Hematopoietic multipotent progenitor cell treated with erythropoietin and hydrocortisone succinate and interleukin-3 and kit ligand, for 15 days (in vitro differentiated cells): ENCODE data around the gene SUN2.

Experiments
- DNase-seq: peaks from one replicate; pipeline ENCODE4 v3.0.0-alpha.2; 2015; ENCODE audit warnings: low spot score

SUN2 gene

DNA sequence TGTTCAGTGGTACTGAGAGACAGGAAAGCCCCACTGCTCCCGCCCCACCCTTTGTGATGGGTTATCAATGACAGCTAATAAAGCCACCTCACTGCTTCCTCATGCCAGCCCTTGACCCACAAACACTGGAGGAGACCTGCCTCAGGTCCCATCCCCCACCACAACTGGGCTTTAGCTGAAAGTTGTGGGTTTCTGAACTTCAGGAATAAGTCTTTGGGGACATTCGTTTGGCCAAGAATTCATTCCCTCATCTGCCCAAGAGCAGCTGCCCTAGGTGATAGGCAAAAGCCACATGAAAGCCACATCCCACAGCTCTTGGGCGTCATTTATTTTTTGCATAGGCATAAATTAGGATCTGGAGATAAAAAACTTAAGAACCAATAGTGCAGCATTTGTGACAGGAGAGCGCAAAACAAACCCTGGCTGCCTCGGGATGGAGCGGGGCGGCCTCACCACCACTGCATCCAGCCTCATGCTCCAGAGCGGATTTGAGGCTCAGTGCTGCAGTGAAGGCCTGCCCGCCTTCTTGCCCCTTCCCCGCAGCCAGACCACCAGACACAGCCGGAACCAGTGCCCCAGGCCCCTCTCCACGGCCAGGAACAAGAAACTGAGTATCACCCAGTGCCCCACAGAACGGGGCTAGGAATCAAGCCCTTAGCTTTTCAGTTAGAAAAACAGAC, 21.2 kb downstream of the SUN2 start:
- DNase-seq = no peak

DNA sequence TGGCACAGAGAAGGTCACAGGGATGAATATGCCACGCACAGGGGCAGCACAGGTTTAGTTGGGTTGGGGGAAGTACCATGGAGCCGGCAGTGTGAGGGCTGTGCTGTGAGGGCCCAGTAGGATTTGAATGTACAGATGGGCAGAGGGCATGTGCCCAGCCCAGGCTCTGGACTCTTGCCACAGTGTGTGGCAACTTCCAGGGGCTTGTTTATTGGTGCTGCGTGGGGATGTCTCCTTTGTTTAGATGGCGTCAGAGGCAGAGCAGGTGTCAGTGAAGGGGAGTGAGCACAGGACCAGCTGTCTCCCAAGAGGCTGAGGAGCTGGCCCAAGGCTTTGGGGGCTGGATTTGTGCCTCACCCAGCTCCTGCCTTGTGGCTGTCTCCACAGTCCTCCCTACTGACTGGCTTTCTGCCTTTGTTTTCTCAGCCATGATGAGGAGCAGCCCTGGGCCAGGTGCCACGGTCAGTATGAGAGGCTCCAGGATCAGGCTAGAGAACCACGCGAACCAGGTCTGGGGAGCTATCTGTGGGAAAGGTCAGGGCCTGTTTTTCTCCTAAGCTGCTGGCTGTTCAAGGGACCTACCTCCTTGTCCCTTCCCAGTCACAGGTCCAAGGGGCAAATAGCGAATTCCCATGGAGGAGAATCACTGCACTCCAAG, 21.9 kb downstream of the SUN2 start:
- no peak for DNase-seq

DNA sequence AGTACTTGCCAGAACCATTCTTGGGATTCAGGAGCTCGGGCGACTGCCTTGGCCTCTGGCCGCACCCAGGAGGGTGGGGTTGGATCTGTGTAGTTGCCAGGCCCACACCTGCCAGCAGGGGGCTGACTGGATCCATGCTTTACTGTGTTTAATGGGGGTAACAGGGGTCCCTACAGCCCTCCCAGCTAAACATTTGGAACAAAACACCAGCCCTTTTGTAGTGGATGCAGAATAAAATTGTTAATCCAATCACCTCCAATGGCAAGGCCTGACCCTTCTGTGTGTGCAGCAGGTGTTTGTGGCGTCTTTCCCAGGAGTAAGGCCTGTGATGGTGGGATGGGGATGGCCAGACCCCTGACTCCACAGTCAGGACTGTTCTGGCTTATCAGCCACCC, 22.5 kb downstream of the SUN2 start:
- peak; percentile 70 for DNase-seq

DNA sequence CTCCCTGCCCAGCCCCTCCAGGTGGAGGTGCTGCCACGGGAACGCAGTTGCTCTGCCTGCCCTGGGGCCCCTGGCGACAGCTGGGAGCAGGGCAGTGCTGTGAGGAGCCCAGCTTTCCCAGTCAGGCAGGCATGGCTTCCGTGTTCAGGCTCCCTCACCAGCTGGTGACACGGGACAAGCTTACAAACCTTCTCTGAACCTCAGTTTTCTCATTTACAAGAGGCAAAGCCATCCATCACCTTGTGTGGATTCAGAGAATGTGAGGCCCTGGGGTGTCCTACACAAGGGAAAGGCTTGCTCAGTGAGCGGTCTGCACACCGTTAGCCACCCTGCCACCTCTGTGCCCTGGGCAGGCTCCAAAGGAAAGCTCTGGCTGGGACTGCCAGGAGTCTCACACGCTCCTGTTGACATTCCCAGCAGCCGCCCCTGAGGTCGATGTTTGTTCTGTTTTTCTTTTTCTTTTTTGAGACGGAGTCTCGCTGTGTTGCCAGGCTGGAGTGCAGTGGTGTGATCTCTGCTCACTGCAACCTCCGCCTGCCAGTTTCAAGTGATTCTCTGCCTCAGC, 23.5 kb downstream of the SUN2 start:
- no peak for DNase-seq

DNA sequence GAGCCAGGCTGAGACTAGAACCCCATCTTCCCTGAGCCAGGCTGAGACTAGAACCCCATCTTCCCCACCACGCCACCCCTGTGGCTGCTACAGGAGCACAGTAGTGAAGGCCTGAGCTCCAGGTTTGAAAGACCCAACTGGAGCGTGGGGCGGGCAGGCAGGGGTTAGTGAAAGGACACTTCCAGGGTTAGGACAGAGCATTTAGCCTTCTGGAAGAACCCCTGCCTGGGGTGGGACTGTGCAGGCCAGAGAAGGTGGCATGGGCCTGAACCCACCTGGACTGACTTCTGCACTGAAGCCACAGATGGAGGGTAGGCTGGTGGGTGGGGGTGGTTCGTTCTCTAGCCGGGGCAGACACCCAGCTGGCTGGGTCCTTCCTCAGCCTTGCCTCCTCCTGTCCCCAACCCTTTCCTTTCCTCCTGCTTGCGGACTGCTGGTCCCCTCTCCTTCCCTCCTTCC, 24.1 kb downstream of the SUN2 start:
- no peak for DNase-seq

DNA sequence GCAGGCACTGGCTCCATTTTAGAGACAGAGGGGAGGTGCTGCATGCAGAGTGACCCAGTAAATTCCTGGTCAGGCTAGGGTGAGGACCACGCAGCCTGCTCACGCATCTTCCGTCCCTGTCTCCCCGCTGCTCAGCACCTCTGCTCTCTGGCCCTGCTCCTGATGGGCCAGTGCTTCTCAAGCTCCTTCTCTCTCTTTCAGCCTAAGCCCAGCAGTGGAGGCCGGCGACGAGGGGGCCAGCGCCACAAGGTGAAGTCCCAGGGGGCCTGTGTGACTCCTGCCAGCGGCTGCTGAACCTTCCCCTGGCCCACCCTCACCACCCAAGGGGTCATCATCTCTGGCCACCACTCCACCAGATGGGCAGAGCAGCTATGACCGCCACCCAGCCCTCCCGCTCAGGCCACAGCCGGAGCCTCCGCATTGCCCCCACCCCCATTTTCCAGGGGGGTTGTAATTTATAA, 25.4 kb downstream of the SUN2 start:
- DNase-seq = no peak

DNA sequence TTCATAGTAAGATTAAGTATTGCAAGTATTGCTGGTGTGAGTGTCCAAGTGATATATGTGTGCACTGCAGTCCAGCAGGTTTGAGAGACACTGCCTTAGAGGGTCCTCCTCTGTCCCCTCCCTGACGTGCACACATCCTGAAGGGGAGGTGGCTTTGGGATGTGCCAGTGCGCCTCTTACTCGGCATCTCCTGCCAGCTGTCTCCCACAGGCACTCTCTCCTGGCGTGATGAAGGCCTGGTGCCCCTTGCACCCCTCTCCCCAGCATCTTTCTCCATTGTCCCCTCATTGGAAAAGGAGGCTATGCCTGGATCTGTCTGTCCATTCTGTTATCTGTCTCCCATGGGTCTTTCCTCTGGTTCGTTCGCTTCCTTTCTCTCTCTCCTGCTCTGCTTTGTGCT, 25.9 kb downstream of the SUN2 start:
- no peak for DNase-seq

DNA sequence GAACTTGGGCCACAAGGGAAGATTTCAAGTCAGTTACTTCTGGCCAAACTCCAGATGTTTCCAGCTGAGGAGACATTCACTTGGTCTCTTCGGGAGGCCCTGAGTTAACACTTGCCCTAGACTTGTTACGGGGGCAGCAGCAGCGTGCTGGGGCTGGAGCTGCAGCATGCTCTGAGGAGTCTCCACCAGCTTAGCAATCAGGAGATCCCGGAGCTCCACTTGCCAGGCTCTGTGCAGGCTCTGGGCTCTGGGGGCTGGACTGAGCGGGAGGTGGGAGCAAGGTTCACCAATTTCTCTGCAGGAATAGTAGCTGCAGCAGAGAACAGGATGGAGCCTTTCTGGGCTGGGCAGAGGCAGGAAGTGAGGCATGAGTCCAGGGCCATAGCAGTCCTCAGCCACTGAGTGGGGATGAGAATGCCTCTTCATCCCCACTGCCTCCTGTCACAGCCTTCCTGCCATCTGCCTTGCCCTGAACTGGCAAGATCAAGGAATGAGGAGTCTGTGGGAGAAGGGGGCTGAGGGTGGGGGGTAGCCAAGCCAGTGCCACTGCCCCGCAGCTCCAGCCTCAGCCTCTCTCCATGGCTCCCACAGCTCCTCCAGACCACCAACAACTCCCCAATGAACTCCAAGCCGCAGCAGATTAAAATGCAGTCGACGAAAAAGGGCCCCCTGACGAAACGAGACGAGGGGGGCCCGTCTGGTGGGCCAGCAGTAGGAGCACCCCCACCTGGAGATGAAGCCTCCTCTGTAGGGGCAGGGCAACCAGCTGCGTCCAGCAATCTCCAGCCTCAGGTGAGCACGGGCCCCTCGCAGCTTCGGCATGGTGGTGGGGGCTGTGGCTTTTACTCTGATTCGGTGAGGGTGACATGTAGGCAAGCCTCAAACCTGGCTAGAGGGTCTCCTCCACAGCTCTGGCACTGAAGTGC, 26.7 kb downstream of the SUN2 start:
- no peak for DNase-seq

DNA sequence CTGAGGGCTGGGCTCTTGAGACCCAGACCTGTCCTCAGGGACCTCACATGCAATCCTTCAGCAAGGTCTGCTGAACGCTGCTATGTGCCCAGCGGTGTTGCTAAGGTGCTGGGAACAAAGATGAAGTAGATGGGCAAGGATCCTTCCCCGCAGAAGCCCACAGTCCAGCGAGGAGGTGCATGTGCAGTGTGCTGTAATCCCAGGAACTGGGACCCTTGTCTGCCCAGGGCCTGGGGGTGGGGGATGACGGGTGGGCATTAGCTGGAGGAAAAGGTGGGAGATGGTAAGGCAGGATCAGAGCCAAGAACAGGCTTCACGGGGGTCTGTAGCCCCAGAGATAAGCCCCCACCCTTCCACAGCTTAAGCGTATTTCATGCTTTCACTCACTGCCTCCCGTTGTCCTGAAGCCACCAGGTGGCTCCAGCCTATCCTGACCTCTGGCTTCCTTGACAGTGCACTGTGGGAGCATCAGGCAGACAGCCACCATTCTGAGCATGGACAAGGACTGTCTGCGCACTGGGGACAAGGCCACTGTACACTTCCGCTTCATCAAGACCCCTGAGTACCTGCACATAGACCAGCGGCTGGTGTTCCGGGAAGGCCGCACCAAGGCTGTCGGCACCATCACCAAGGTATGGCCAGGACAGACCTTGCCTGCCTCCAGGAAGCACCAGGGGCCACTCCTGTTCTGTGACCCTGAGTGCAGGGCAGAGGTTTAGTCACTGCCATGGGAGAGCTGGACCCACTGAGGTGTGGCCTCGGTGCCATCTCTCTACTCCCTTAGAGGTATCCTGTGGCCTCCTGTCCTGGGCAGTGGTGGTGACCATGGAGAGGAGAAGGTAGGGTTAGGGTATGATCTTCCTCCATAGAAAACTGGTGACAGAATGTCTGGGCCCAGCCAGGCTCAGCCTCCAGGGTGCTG, 28.0 kb downstream of the SUN2 start:
- no peak for DNase-seq

DNA sequence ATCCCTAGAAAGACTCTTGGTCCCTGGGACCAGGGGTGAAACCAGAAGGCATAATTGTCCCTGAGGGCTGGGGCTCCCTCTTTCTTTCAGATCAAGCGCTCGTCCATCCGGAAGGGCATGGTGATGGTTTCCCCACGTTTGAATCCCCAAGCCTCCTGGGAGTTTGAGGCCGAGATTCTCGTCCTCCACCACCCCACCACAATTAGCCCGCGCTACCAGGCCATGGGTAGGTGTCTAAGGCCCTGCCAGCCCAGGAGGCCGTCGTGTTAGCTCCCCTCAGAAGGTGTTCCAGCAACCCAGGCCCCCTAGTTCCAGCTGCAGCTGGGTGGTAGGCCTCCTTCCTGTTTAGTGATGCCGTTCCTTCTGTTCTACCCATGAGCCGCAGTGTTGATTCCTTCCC, 28.7 kb downstream of the SUN2 start:
- no peak for DNase-seq

DNA sequence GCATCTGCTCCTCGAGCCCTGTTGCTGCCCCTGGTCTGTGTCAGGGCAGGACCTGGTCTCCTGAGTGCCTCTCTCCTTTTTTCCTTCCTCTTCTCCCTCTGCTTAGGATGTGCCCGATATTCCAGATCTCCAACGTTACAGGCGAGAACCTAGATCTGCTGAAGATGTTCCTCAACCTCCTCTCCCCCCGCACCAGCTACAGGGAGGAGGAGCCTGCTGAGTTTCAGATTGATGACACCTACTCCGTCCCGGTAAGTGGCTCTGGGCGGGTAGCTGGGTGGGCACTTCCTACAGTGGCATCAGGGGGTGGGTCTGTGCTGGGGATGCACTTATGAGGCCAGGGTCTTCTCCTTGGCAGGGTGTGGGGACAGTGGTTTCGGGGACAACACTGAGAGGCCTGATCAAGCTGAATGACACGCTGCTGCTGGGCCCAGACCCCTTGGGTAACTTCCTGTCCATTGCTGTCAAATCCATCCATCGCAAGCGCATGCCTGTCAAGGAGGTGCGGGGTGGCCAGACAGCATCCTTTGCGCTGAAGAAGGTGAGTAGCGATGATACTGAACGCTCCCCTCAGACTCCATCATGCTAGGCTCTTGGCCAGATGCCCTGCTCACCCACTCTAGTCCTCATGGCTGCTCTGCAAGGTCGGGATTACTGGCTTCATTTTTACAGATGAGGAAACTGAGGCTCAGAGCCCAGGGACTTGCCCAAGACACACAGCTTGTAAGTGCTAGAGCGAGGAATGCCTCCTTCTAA, 29.7 kb downstream of the SUN2 start:
- no peak for DNase-seq

DNA sequence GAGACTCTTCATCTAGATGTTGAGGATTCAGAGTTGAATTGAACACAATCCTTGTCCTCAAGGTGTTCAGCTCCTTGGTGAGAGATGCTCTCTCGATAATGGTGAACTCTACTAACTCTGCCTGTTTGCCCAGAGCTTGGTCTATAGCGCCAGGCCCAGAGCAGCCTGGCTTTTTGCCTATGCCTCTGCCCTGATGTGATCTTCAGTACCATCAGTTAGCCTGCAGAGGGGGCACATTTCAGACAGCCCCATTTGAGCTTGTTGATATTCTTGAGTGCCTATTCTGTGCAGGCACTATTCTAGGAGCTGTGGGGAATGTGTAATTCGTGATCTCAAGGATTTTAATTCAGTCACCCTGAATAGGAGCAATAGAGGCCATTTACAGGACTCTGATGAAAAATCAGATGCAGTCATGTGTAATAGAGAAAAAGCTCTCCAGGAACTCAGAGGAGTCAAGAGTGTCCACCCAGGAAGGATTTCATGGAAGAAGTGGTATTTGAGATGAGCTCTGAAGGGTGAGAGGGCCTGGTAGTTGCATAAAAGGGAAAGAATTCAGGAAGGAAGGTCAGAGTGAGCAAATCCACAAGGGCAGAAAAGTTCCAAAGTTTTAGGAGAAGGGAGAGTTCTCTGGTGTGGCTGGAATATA, 30.7 kb downstream of the SUN2 start:
- peak; percentile 60 for DNase-seq

DNA sequence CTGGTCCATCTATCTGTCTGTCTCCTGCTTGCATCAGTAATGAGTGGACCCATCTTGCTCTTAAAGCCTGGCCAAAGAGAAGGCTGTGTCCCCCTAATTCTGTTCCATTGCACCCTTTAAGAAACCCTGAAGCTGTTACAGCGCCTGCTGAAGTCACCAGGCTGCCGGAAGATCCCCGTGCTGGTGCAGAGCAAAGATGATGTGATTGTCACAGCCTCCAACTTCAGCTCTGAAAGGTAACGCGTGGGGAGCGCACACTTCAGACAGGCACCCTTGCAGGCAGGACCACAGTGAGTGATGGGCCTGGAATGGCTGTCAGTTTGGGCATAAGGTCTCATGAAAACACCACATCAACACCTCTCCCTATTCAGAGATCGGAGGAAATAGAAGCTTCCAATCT, 31.6 kb downstream of the SUN2 start:
- DNase-seq = no peak

DNA sequence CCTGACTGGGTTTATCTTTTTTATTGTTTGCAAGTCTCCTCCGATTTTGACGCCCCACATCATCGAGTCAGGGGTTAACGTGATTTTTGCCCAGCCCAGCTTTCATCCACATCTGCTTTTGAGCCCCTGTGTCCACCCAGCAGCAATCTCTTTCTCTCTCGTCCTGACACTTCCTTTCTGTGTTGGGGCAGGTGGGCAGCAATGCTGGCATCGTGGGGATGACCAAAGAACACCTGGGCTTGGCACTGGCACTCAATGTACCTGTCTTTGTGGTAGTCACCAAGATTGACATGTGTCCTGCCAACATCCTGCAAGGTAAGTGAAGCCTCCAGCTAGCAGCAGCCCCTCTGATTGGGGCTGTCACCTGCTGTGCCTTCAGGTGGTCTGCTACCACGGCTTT, 34.2 kb downstream of the SUN2 start:
- DNase-seq = no peak

DNA sequence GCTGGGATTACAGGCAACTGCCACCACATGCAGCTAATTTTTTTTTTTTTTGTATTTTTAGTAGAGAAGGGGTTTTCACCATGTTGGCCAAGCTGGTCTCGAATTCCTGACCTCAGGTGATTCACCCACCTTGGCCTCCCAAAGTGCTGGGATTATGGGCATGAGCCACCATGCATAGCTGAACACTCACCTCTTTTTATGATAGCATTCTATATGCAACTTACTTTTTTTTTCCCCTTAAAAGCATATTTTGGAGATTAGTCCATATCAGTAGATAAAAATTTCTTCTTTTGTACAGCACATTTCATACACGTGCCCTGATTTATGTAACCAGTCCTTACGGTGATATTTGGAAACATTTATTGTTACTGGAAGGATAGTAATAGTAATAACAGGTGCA, 35.4 kb downstream of the SUN2 start:
- DNase-seq = no peak

DNA sequence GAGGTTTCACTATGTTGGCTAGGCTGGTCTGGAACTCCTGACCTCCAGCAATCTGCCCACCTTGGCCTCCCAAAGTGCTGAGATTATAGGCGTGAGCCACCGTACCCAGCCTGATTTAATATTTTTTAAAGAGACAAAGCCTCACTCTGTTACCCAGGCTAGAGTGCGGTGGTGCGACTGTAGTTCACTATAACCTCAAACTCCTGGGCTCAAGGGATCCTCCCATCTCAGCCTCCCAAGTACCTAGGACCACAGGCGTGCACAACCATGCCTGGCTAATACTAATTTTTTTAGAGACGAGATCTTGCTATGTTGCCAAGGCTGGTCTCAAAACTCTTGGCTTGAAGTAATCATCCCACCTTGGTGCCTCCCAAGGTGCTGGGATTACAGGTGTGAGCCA, 36.6 kb downstream of the SUN2 start:
- no peak for DNase-seq

DNA sequence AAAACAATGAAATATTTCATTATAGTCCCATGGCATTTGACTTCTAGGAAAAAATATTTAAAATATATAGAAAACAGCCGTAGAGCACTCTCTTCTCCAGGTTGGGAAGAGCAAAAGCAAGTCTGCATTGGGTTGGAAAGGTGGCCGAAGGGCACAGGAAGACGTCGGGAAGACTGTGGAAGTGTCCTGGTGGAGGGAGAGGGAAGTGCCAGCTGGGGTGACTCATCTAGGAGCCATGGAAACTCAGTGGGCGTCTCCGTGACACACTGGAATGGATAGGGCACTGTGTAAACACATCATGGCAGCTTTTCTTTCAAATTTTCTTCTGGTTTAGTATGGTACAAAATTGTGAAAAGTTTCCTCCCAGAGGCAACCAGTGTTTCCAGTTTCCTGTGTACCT, 37.4 kb downstream of the SUN2 start:
- no peak for DNase-seq

DNA sequence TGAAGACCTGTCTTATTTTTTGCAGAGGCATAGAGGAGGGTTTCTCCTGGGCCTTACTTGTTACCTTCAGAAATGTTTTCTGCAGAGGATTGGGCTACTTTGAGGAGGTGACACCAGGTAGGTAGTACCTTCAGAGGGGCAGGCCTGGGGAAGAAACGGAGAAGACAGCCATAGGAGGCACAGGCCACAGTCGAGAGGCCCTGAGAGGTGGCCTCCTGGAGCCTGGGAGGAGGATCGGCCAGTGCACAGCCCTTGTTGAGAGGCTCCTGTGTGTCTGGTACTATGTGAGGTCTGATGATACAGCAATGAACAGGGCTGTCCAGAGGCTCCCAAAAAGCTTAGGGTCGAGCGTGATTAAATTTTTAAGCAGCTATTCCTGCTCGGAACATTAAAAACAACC, 38.6 kb downstream of the SUN2 start:
- no peak for DNase-seq

DNA sequence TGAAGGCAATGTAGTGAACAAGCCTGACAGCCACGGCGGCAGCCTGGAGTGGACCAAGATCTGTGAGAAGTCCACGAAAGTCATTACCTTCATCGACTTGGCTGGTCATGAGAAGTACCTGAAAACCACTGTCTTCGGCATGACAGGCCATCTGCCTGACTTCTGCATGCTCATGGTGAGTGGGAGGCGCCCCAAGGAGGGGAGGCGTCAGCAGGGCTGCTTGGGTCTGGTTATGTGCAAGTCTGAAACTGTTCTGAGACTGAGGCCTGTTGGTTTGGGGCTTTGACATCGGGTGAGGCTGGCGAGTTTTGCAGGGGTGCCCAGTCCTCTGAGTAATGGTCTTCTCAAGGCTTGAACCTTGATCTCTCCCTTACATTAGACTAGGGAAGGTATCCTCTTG, 39.0 kb downstream of the SUN2 start:
- DNase-seq = peak; percentile 47

DNA sequence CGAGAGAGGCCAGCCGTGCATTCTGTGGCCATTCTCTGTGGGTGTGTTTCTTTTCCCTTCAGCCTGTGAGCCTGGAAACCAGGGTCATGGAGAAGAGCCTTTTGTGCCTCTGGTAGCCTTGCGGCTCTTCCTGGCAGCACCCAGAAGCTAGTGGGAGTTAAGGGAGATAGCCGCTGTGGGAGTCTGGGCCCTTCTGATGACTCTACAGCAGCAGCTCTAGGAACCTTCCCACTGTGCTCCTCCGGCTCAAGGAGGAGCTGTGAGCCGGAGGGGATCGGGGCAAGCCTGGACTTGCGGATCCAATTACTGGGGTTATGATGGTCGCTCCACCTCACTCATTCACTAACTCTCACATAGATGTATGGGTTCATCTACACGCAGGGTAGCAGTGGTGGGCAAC, 39.5 kb downstream of the SUN2 start:
- DNase-seq = no peak
